Eye (tissue), 1 donor: ENCODE measurements around the gene EIF2B4.
"Not testable (repeated sequence)": the region's sequence is repeated elsewhere in the genome, so short reads cannot be mapped to it uniquely, and the experiment has no call there.

Source experiments
- DNase-seq: peaks from one replicate; pipeline ENCODE4 v3.0.0-alpha.2; 2015

EIF2B4 gene

GRCh38 chr2:27335311-27335710 lies 34.8 kb downstream of the EIF2B4 start:
- DNase-seq: no peak

GRCh38 chr2:27324720-27325119 lies 45.4 kb downstream of the EIF2B4 start:
- DNase-seq: no peak

GRCh38 chr2:27323596-27324285 lies 46.4 kb downstream of the EIF2B4 start:
- DNase-seq: no peak

- peak; percentile 97 for DNase-seq
These were observed 47.2 kb downstream of the EIF2B4 start, which contains the start of gene MPV17 for GRCh38 chr2:27322766-27323595. TSS of gene MPV17 (minus strand) at chr2:27323097. CDS start at chr2:27322517, 580 bp downstream.

GRCh38 chr2:27322301-27322765 lies 47.8 kb downstream of the EIF2B4 start:
- no peak for DNase-seq

- peak; percentile 24 for DNase-seq
These were observed 49.1 kb downstream of the EIF2B4 start for GRCh38 chr2:27320958-27321543.

- DNase-seq: not testable (repeated sequence)
These were observed 50.3 kb downstream of the EIF2B4 start for GRCh38 chr2:27319839-27320238.

- no peak for DNase-seq
These were observed 53.3 kb downstream of the EIF2B4 start for GRCh38 chr2:27316655-27317412.

GRCh38 chr2:27315122-27315521 lies 55.0 kb downstream of the EIF2B4 start:
- no peak for DNase-seq

- DNase-seq: no peak
These were observed 55.4 kb downstream of the EIF2B4 start for GRCh38 chr2:27314709-27315108.
